RKO (cell line): ENCODE measurements around the gene DLG3.
"Not testable (repeated sequence)": the region's sequence is repeated elsewhere in the genome, so short reads cannot be mapped to it uniquely, and the experiment has no call there.

ENCODE experiments used
- DNase-seq: peaks from one replicate; pipeline ENCODE4 v3.0.0-alpha.2; 2016; ENCODE audit warnings: low spot score

DLG3 gene

GRCh38 chrX:70444326-70444945 lies at the start of gene DLG3:
TSS of gene DLG3 (plus strand) at chrX:70444835. CDS start at chrX:70445202, 367 bp downstream.
- no peak for DNase-seq

- DNase-seq, result no peak
These were observed 45.7 kb upstream of the DLG3 start for GRCh38 chrX:70398899-70399298.

- not testable (repeated sequence) for DNase-seq
These were observed 44.5 kb upstream of the DLG3 start for GRCh38 chrX:70400181-70400580.

GRCh38 chrX:70402721-70403120 lies 41.9 kb upstream of the DLG3 start:
- DNase-seq, result no peak

- no peak for DNase-seq
These were observed 39.6 kb upstream of the DLG3 start for GRCh38 chrX:70405003-70405402.

GRCh38 chrX:70410921-70411320 lies 33.7 kb upstream of the DLG3 start:
- DNase-seq, result no peak

GRCh38 chrX:70411475-70411874 lies 33.2 kb upstream of the DLG3 start:
- no peak for DNase-seq

- no peak for DNase-seq
These were observed 23.0 kb upstream of the DLG3 start for GRCh38 chrX:70421618-70422017.

GRCh38 chrX:70422851-70423341 lies 21.7 kb upstream of the DLG3 start, which contains the start of gene GDPD2:
TSS of gene GDPD2 (plus strand) at chrX:70423314. CDS start at chrX:70424985, 1,671 bp downstream.
- peak; percentile 30 for DNase-seq

- DNase-seq, result no peak
These were observed 20.5 kb upstream of the DLG3 start for GRCh38 chrX:70423936-70424675.

GRCh38 chrX:70424801-70425200 lies 19.8 kb upstream of the DLG3 start:
- DNase-seq, result no peak

GRCh38 chrX:70426286-70427278 lies 18.1 kb upstream of the DLG3 start:
- no peak for DNase-seq

GRCh38 chrX:70427365-70427764 lies 17.3 kb upstream of the DLG3 start:
- no peak for DNase-seq

- DNase-seq, result no peak
These were observed 14.9 kb upstream of the DLG3 start for GRCh38 chrX:70429759-70430158.

GRCh38 chrX:70432936-70433847 lies 11.4 kb upstream of the DLG3 start:
- no peak for DNase-seq

GRCh38 chrX:70433848-70434351 lies 10.7 kb upstream of the DLG3 start:
- DNase-seq, result peak; percentile 78

GRCh38 chrX:70434352-70434866 lies 10.2 kb upstream of the DLG3 start:
- DNase-seq, result peak; percentile 88

GRCh38 chrX:70434914-70435586 lies 9.6 kb upstream of the DLG3 start:
- DNase-seq, result peak; percentile 52

- no peak for DNase-seq
These were observed 8.3 kb upstream of the DLG3 start for GRCh38 chrX:70436343-70436742.

- DNase-seq, result no peak
These were observed 7.6 kb upstream of the DLG3 start for GRCh38 chrX:70437011-70437410.
